Panc1 (cell line): ENCODE data around the gene MAN2A2. TPM values are rescaled to one million over a fixed set of nuclear protein-coding genes. Genes with fewer than 3 reads are reported as not detected.

Source experiments
- ATAC-seq: fragments of 200-7000 bp; cut with Tn5 transposase; 2 replicates; pipeline ENCODE4 v1.9.1; 2020; ENCODE audit warnings: mild to moderate bottlenecking, moderate library complexity
- BruUV-seq: library from RNA; stranded (reverse); fragments of 400-500 nt; replicated peaks from 2 replicates; lab custom pipeline; 2021; lab: Mats Ljungman, UMichigan
- CTCF ChIA-PET: fragments of 300-600 bp; sonication (Branson Sonifier 250); formaldehyde crosslinking; loops from one replicate; lab custom pipeline; 2022; ENCODE audit warnings: antibody characterized with exemption; lab: Charles Lee
- POLR2A ChIA-PET: fragments of 300-600 bp; sonication (Branson Sonifier 250); formaldehyde crosslinking; loops from one replicate; lab custom pipeline; 2022; ENCODE audit warnings: antibody characterized with exemption; lab: Charles Lee
- DNase-seq: peaks from one replicate; pipeline ENCODE4 v3.0.0-alpha.2; 2010; ENCODE audit warnings: low read depth, low spot score
- H3K27ac ChIP-seq: 2 replicates; pipeline ENCODE4 v1.5.1; 2011; ENCODE audit warnings: mild to moderate bottlenecking, low read length, inconsistent platforms
- H3K27me3 ChIP-seq: fragments of 200-500 bp; sonication (Bioruptor generic); 2 replicates; pipeline ENCODE4 v1.6.0; 2014; ENCODE audit warnings: low read length, inconsistent platforms; ENCODE audit not compliant: control insufficient read depth, insufficient read depth
- H3K36me3 ChIP-seq: fragments of 200-500 bp; sonication (Bioruptor generic); 2 replicates; pipeline ENCODE4 v1.5.1; 2014; ENCODE audit warnings: inconsistent platforms, mild to moderate bottlenecking, low read length, moderate library complexity; ENCODE audit not compliant: control insufficient read depth, insufficient read depth
- H3K4me1 ChIP-seq: 2 replicates; pipeline ENCODE4 v1.5.1; 2011; ENCODE audit warnings: inconsistent platforms, mild to moderate bottlenecking, low read length, moderate library complexity; ENCODE audit not compliant: control insufficient read depth, insufficient read depth
- H3K4me3 ChIP-seq, 2 experiments: 2 replicates each; pipeline ENCODE4 v1.5.1; 2011 to 2012; ENCODE audit warnings: low read depth in 2 of 2, low read length in 2 of 2, mild to moderate bottlenecking in 2 of 2, inconsistent platforms in 1 of 2, moderate library complexity in 1 of 2
- H3K9me3 ChIP-seq: fragments of 200-500 bp; sonication (Bioruptor generic); 2 replicates; pipeline ENCODE4 v1.5.1; 2014; ENCODE audit warnings: low read depth, mild to moderate bottlenecking, inconsistent platforms, low read length, moderate library complexity; ENCODE audit not compliant: control insufficient read depth, insufficient read depth
- CTCF ChIP-seq: fragments of 450-650 bp; IDR thresholded peaks from 2 replicates; pipeline ENCODE4 v1.5.1; 2017; ENCODE audit warnings: mild to moderate bottlenecking
- POLR2AphosphoS5 ChIP-seq: IDR thresholded peaks from 2 replicates; pipeline ENCODE4 v1.6.1; 2012; ENCODE audit warnings: mild to moderate bottlenecking, low read depth, low read length, moderate library complexity
- REST ChIP-seq, 2 experiments: IDR thresholded peaks; 2 replicates each; pipeline ENCODE4 v1.6.1; 2011 to 2012; ENCODE audit warnings: low read depth in 2 of 2, control low read depth in 1 of 2, low read length in 1 of 2, mild to moderate bottlenecking in 1 of 2, moderate library complexity in 1 of 2; ENCODE audit not compliant: insufficient read depth in 1 of 2
- SIN3A ChIP-seq: IDR thresholded peaks from 2 replicates; pipeline ENCODE4 v1.6.1; 2012; ENCODE audit warnings: low read depth, mild to moderate bottlenecking, low read length, moderate library complexity, borderline replicate concordance; ENCODE audit not compliant: insufficient read depth
- TCF7L2 ChIP-seq: IDR thresholded peaks from 2 replicates; pipeline ENCODE4 v1.6.1; 2011; ENCODE audit warnings: mild to moderate bottlenecking, low read depth, low read length, inconsistent platforms
- in situ Hi-C: cut with HindIII; loops from 2 replicates; pipeline ENCODE4 v1.10.0; 2016; ENCODE audit warnings: low sequenced_read_pairs, low pct_unique_long_range_greater_than_20kb
- intact Hi-C: fragments of 100-400 bp; cut with micrococcal nuclease; formaldehyde crosslinking; loops from one replicate; pipeline ENCODE4 v1.10.0; 2022; ENCODE audit not compliant: unreplicated experiment
- total RNA-seq: library from RNA; stranded (reverse); gene quantifications from one replicate; pipeline ENCODE4 v1.2.1, GENCODE V29; 2021; ENCODE audit not compliant: unreplicated experiment

MAN2A2 gene
- total RNA-seq, 1 experiment from 2014 or later: 77.2 TPM

- intact Hi-C loops: no loop called here
- DNase-seq (no peak), ATAC-seq (no peak)
- ChIA-PET CTCF (no interaction called here), POLR2A (no interaction called here)
- no peak for TF ChIP-seq POLR2AphosphoS5
- TF ChIP-seq REST (IDR thresholded peaks at IDR 0.05; ENCODE audit: insufficient read depth in 1 of 2, low read depth in 2 of 2, low read length in 1 of 2): no peak
- no peak for TF ChIP-seq CTCF
- no peak for TF ChIP-seq SIN3A
- no peak for TF ChIP-seq TCF7L2
- no peaks in the 10 kb centered on the region for H3K4me1 ChIP-seq
- H3K36me3 ChIP-seq: peaks cover 5% of the 10 kb centered on the region; the same call in 1 of the 2 replicates
- no peaks in the 10 kb centered on the region for H3K9me3 ChIP-seq
- no peak overlapping the region for H3K27ac ChIP-seq
- no peaks in the 10 kb centered on the region for H3K27me3 ChIP-seq
- no TSS peak for BruUV-seq
- in situ Hi-C loops: no loop called here
- H3K4me3 ChIP-seq: no peak overlapping the region
These were observed 8.2 kb downstream of the MAN2A2 start for GRCh38 chr15:90911302-90911623.

GRCh38 chr15:90911906-90912769, 9.0 kb downstream of the MAN2A2 start:
- Histone ChIP-seq H3K27me3 (no peaks in the 10 kb centered on the region), H3K27ac (no peak overlapping the region), H3K4me1 (no peaks in the 10 kb centered on the region), H3K36me3 (peaks cover 5% of the 10 kb centered on the region), H3K9me3 (no peaks in the 10 kb centered on the region), H3K4me3 (no peak overlapping the region)
- DNase-seq (no peak), ATAC-seq (no peak)
- BruUV-seq: no TSS peak
- CTCF ChIA-PET: interaction anchor here (1.1 kb wide), 1 partner anchor 10 kb away, joined by 3 read pairs; no protein-coding TSS in a partner anchor
- POLR2A ChIA-PET: no interaction called here
- no peak for TF ChIP-seq CTCF
- no peak for TF ChIP-seq REST (IDR thresholded peaks at IDR 0.05; ENCODE audit: insufficient read depth in 1 of 2, low read depth in 2 of 2, low read length in 1 of 2)
- TF ChIP-seq TCF7L2: no peak
- TF ChIP-seq SIN3A: no peak
- no peak for TF ChIP-seq POLR2AphosphoS5
- intact Hi-C loops: no loop called here
- in situ Hi-C loops: no loop called here
